NT2/D1 (cell line): ENCODE results near the gene SESTD1.

Experiments used
- SUZ12 ChIP-seq: IDR thresholded peaks from 2 replicates; pipeline ENCODE4 v1.6.1; 2011; ENCODE audit not compliant: insufficient read length, insufficient read depth; ENCODE audit errors: extremely low read depth
- ZNF274 ChIP-seq: IDR thresholded peaks from 2 replicates; pipeline ENCODE4 v1.6.1; 2011; ENCODE audit warnings: mild to moderate bottlenecking, low read depth, low read length

DNA sequence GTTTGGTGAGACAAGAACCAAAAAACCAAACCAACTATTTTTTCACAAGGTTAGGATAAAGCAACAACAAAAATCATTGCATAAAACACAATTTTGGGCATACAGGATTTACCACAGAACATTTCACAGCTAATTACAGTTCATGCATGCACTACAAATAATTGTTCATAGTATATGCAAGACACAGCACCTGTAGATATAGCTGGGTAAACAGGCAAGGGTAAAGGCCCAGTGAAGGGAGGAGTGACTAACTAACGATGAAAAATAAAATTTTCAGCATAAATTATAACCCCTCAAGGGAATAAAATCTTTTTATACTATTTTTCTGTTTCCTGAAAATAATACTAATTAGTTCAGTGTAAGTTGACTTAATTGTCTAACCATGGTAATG lies 141.4 kb downstream of the SESTD1 start:
- TF ChIP-seq ZNF274, result no peak
- no peak for TF ChIP-seq SUZ12
